Tibial nerve (tissue), 4 donors: ENCODE measurements around the gene CELSR3.

ENCODE experiments used
- CTCF ChIP-seq, 5 experiments: fragments of 200-600 bp in 3 of 5; fragments of 450-650 bp in 2 of 5; sonication (generic) in 3 of 5; IDR thresholded peaks; one replicate each; pipeline ENCODE4 v1.5.1; 2016 to 2019; ENCODE audit warnings: antibody characterized with exemption in 5 of 5, mild to moderate bottlenecking in 3 of 5, moderate library complexity in 2 of 5
- EP300 ChIP-seq, 2 donors: sonication (generic); formaldehyde crosslinking; IDR thresholded peaks; one replicate each; pipeline ENCODE4 v1.6.1; 2017; ENCODE audit warnings: antibody characterized with exemption in 2 of 2, mild to moderate bottlenecking in 1 of 2
- POLR2A ChIP-seq, 2 donors: fragments of 450-650 bp; IDR thresholded peaks; one replicate each; pipeline ENCODE4 v1.6.1; 2017; ENCODE audit warnings: antibody characterized with exemption in 2 of 2, mild to moderate bottlenecking in 2 of 2, moderate library complexity in 2 of 2

- TF ChIP-seq POLR2A (IDR thresholded peaks at IDR 0.05) (no peak), EP300 (IDR thresholded peaks at IDR 0.05) (no peak), CTCF (IDR thresholded peaks at IDR 0.05) (no peak)
Observed at GRCh38 chr3:48680811-48681540, 18.3 kb upstream of the CELSR3 start.
